ENCODE data around the gene CADM1.

DNA sequence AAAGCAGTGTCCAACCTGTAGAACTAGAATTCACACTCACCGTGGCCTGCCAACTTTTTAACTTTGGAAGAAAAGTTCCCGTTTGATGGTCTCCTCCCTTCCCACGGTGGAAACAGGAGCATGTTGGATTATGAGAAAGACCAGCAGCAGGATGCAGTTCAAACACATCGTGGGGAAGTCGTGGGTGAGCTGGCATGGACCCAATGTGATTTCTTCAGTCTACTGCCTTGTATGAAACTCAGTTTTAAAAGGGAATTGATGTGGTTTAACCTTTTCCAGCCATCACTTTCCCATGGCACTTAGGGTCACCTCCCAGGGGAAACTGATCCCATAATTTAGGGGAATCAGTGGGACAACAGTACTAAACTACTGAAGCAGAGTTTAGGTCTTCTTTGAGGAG is 318.3 kb downstream of the CADM1 start:
- TF ChIP-seq POLR2AphosphoS5 (IDR thresholded peaks at IDR 0.05; ENCODE audit: borderline replicate concordance, low read depth, low read length) (no peak), EZH2 (IDR thresholded peaks at IDR 0.05) (no peak), FOXP2 (optimal IDR thresholded peaks at IDR 0.05; ENCODE audit: control extremely low read depth, extremely low read length, insufficient read depth) (no peak)

All from SK-N-MC (cell line).